Measurements from ENCODE around the gene MYO3B.

MYO3B gene

GRCh38 chr2:170446078-170446477 lies 268.1 kb downstream of the MYO3B start:
- Histone ChIP-seq H3K9me3 (ENCODE audit: control insufficient read depth, insufficient read depth, low read length) (peaks cover 4% of the 10 kb centered on the region; the same call in 1 of the 2 replicates), H3F3A (ENCODE audit: control insufficient read depth, insufficient read depth) (no peaks in the 10 kb centered on the region), H3K27me3 (ENCODE audit: control insufficient read depth, low read length) (no peaks in the 10 kb centered on the region), H3K4me2 (ENCODE audit: low read length) (no peak overlapping the region), H3K79me2 (ENCODE audit: control insufficient read depth, low read length) (no peaks in the 10 kb centered on the region), H4K20me1 (ENCODE audit: control insufficient read depth, insufficient read depth, low read depth, low read length) (no peaks in the 10 kb centered on the region), H3K9me2 (replicated peaks; ENCODE audit: control insufficient read depth, low read length) (no peaks in the 10 kb centered on the region), H3K4me3 (ENCODE audit: low read length) (no peak overlapping the region), H3K4me1 (ENCODE audit: control insufficient read depth, low read length) (no peaks in the 10 kb centered on the region), H3K36me3 (ENCODE audit: control insufficient read depth, low read length) (no peaks in the 10 kb centered on the region), H3K27ac (ENCODE audit: low read depth, low read length) (no peak overlapping the region)
- TF ChIP-seq EZH2phosphoT487 (IDR thresholded peaks at IDR 0.05; ENCODE audit: borderline replicate concordance, low read length) (no peak), CTCF (IDR thresholded peaks at IDR 0.05; ENCODE audit: low read depth, low read length, poor library complexity, severe bottlenecking) (no peak)

- H3K27me3 ChIP-seq (ENCODE audit: control insufficient read depth, low read length) = no peaks in the 10 kb centered on the region
- H3K4me1 ChIP-seq (ENCODE audit: control insufficient read depth, low read length) = no peaks in the 10 kb centered on the region
- H3K27ac ChIP-seq (ENCODE audit: low read depth, low read length) = no peak overlapping the region
- no peaks in the 10 kb centered on the region for H3K36me3 ChIP-seq (ENCODE audit: control insufficient read depth, low read length)
- peaks cover 4% of the 10 kb centered on the region; the same call in 1 of the 2 replicates for H3K9me3 ChIP-seq (ENCODE audit: control insufficient read depth, insufficient read depth, low read length)
- H3F3A ChIP-seq (ENCODE audit: control insufficient read depth, insufficient read depth) = no peaks in the 10 kb centered on the region
- H4K20me1 ChIP-seq (ENCODE audit: control insufficient read depth, insufficient read depth, low read depth, low read length) = no peaks in the 10 kb centered on the region
- no peak overlapping the region for H3K4me3 ChIP-seq (ENCODE audit: low read length)
- H3K9me2 ChIP-seq (replicated peaks; ENCODE audit: control insufficient read depth, low read length) = no peaks in the 10 kb centered on the region
- TF ChIP-seq CTCF (IDR thresholded peaks at IDR 0.05; ENCODE audit: low read depth, low read length, poor library complexity, severe bottlenecking) (no peak), EZH2phosphoT487 (IDR thresholded peaks at IDR 0.05; ENCODE audit: borderline replicate concordance, low read length) (no peak)
- no peaks in the 10 kb centered on the region for H3K79me2 ChIP-seq (ENCODE audit: control insufficient read depth, low read length)
- no peak overlapping the region for H3K4me2 ChIP-seq (ENCODE audit: low read length)
Measured at GRCh38 chr2:170449034-170449433, 271.1 kb downstream of the MYO3B start.

GRCh38 chr2:170454471-170455372 lies 276.8 kb downstream of the MYO3B start:
- Histone ChIP-seq H3K9me3 (ENCODE audit: control insufficient read depth, insufficient read depth, low read length) (no peaks in the 10 kb centered on the region), H3K36me3 (ENCODE audit: control insufficient read depth, low read length) (no peaks in the 10 kb centered on the region), H3K4me1 (ENCODE audit: control insufficient read depth, low read length) (no peaks in the 10 kb centered on the region), H3K27me3 (ENCODE audit: control insufficient read depth, low read length) (no peaks in the 10 kb centered on the region), H3K4me2 (ENCODE audit: low read length) (no peak overlapping the region), H4K20me1 (ENCODE audit: control insufficient read depth, insufficient read depth, low read depth, low read length) (no peaks in the 10 kb centered on the region), H3K9me2 (replicated peaks; ENCODE audit: control insufficient read depth, low read length) (no peaks in the 10 kb centered on the region), H3K79me2 (ENCODE audit: control insufficient read depth, low read length) (no peaks in the 10 kb centered on the region), H3F3A (ENCODE audit: control insufficient read depth, insufficient read depth) (no peaks in the 10 kb centered on the region), H3K27ac (ENCODE audit: low read depth, low read length) (no peak overlapping the region), H3K4me3 (ENCODE audit: low read length) (no peak overlapping the region)
- TF ChIP-seq CTCF (IDR thresholded peaks at IDR 0.05; ENCODE audit: low read depth, low read length, poor library complexity, severe bottlenecking) (no peak), EZH2phosphoT487 (IDR thresholded peaks at IDR 0.05; ENCODE audit: borderline replicate concordance, low read length) (no peak)

Data from DOHH2 (cell line).